ENCODE data around the gene GIPR.
"Not testable (repeated sequence)": the region's sequence is repeated elsewhere in the genome, so short reads cannot be mapped to it uniquely, and the experiment has no call there.

DNA sequence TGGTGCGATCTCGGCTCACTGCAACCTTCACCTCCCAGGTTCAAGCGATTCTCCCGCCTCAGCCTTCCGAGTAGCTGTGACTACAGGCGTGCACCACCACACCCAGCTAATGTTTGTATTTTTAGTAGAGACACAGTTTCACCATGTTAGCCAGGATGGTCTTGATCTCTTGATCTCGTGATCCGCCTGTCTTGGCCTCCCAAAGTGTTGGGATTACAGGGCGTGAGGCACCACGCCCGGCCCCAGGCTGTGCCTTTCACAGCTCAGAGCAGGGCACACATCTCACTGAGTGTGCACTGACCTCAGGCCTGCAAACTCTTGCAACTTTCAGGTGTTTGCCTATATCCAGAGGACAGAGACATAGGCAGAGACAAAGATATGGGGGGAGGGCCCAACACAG, 17.0 kb downstream of the GIPR start:
- TF ChIP-seq CTCF (conservative IDR thresholded peaks at IDR 0.05 in 1 of 2, IDR thresholded peaks at IDR 0.05 in 1 of 2; ENCODE audit: extremely low read depth in 1 of 2, insufficient read depth in 1 of 2, low read depth in 1 of 2, low read length in 2 of 2); EZH2 (IDR thresholded peaks at IDR 0.05; ENCODE audit: borderline replicate concordance, low read length): not testable (repeated sequence)
